ENCODE results near the gene IFNL3. TPM values are rescaled to one million over a fixed set of nuclear protein-coding genes. Genes with fewer than 3 reads are reported as not detected.

Gene IFNL3
- total RNA-seq, 1 experiment from 2014 or later: not detected

DNA sequence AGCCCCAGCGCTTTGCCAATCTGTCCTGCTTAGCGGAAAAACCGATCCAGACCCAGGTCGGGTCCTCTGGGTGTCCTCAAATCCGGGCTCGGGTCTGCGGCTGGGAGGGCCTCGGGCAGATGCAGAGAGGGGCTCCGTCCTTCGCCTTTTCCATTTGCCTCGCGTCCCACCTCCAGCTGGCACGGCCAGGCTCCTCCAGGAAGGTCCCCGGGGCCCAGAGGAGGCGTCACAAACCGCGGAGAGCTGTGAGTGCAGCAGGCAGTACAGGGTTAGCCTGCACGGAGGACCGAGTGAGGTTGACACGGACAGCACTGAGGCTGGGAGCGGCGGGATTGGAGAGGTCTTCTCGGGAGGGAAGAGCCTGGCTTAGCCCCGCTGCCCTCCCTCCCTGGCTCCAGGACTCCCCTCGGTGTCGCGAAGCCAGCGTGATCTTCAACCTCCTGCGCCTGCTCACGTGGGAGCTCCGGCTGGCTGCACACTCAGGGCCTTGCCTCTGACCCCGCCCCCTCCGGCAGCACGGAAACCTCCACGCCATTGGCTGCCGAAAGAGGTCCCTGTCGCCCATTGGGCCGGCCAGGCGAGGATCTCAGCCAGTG is 20.6 kb upstream of the IFNL3 start (continued):
- TF ChIP-seq, protein P1, sequence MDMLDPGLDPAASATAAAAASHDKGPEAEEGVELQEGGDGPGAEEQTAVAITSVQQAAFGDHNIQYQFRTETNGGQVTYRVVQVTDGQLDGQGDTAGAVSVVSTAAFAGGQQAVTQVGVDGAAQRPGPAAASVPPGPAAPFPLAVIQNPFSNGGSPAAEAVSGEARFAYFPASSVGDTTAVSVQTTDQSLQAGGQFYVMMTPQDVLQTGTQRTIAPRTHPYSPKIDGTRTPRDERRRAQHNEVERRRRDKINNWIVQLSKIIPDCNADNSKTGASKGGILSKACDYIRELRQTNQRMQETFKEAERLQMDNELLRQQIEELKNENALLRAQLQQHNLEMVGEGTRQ (CRISPR knock-in tag; IDR thresholded peaks at IDR 0.05): 0 out of 2 replicates have a peak, but pooled peaks have one; percentile 21
- TF ChIP-seq, protein P2, sequence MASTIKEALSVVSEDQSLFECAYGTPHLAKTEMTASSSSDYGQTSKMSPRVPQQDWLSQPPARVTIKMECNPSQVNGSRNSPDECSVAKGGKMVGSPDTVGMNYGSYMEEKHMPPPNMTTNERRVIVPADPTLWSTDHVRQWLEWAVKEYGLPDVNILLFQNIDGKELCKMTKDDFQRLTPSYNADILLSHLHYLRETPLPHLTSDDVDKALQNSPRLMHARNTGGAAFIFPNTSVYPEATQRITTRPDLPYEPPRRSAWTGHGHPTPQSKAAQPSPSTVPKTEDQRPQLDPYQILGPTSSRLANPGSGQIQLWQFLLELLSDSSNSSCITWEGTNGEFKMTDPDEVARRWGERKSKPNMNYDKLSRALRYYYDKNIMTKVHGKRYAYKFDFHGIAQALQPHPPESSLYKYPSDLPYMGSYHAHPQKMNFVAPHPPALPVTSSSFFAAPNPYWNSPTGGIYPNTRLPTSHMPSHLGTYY (CRISPR knock-in tag; IDR thresholded peaks at IDR 0.05): no peak
- TF ChIP-seq CREB1 (CRISPR knock-in tag; IDR thresholded peaks at IDR 0.05) (peak; percentile 27; the same call in 1 of the 2 replicates), ELF4 (CRISPR knock-in tag; IDR thresholded peaks at IDR 0.05; ENCODE audit: low read depth) (no peak), ATF1 (CRISPR knock-in tag; IDR thresholded peaks at IDR 0.05) (no peak), ESRRA (CRISPR knock-in tag; IDR thresholded peaks at IDR 0.05; ENCODE audit: borderline replicate concordance) (no peak), RELA (CRISPR knock-in tag; IDR thresholded peaks at IDR 0.05; ENCODE audit: borderline replicate concordance) (peak; percentile 59; the same call in 1 of the 2 replicates), ZNF232 (CRISPR knock-in tag; IDR thresholded peaks at IDR 0.05) (peak; percentile 79), NR3C1 (CRISPR knock-in tag; conservative IDR thresholded peaks at IDR 0.05; ENCODE audit: low read depth) (no peak), IRF1 (CRISPR knock-in tag; IDR thresholded peaks at IDR 0.05) (no peak)
- TF ChIP-seq, protein P3, sequence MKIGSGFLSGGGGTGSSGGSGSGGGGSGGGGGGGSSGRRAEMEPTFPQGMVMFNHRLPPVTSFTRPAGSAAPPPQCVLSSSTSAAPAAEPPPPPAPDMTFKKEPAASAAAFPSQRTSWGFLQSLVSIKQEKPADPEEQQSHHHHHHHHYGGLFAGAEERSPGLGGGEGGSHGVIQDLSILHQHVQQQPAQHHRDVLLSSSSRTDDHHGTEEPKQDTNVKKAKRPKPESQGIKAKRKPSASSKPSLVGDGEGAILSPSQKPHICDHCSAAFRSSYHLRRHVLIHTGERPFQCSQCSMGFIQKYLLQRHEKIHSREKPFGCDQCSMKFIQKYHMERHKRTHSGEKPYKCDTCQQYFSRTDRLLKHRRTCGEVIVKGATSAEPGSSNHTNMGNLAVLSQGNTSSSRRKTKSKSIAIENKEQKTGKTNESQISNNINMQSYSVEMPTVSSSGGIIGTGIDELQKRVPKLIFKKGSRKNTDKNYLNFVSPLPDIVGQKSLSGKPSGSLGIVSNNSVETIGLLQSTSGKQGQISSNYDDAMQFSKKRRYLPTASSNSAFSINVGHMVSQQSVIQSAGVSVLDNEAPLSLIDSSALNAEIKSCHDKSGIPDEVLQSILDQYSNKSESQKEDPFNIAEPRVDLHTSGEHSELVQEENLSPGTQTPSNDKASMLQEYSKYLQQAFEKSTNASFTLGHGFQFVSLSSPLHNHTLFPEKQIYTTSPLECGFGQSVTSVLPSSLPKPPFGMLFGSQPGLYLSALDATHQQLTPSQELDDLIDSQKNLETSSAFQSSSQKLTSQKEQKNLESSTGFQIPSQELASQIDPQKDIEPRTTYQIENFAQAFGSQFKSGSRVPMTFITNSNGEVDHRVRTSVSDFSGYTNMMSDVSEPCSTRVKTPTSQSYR (CRISPR knock-in tag; IDR thresholded peaks at IDR 0.05): peak; percentile 62; the same call in 1 of the 2 replicates
- TF ChIP-seq, protein P4, sequence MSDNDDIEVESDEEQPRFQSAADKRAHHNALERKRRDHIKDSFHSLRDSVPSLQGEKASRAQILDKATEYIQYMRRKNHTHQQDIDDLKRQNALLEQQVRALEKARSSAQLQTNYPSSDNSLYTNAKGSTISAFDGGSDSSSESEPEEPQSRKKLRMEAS (CRISPR knock-in tag; IDR thresholded peaks at IDR 0.05): peak; percentile 67; the same call in 1 of the 2 replicates
- TF ChIP-seq, protein P5, sequence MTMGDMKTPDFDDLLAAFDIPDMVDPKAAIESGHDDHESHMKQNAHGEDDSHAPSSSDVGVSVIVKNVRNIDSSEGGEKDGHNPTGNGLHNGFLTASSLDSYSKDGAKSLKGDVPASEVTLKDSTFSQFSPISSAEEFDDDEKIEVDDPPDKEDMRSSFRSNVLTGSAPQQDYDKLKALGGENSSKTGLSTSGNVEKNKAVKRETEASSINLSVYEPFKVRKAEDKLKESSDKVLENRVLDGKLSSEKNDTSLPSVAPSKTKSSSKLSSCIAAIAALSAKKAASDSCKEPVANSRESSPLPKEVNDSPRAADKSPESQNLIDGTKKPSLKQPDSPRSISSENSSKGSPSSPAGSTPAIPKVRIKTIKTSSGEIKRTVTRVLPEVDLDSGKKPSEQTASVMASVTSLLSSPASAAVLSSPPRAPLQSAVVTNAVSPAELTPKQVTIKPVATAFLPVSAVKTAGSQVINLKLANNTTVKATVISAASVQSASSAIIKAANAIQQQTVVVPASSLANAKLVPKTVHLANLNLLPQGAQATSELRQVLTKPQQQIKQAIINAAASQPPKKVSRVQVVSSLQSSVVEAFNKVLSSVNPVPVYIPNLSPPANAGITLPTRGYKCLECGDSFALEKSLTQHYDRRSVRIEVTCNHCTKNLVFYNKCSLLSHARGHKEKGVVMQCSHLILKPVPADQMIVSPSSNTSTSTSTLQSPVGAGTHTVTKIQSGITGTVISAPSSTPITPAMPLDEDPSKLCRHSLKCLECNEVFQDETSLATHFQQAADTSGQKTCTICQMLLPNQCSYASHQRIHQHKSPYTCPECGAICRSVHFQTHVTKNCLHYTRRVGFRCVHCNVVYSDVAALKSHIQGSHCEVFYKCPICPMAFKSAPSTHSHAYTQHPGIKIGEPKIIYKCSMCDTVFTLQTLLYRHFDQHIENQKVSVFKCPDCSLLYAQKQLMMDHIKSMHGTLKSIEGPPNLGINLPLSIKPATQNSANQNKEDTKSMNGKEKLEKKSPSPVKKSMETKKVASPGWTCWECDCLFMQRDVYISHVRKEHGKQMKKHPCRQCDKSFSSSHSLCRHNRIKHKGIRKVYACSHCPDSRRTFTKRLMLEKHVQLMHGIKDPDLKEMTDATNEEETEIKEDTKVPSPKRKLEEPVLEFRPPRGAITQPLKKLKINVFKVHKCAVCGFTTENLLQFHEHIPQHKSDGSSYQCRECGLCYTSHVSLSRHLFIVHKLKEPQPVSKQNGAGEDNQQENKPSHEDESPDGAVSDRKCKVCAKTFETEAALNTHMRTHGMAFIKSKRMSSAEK (CRISPR knock-in tag; IDR thresholded peaks at IDR 0.05; ENCODE audit: borderline replicate concordance): no peak
